PFSK-1 (cell line): ENCODE measurements around the gene RCE1.

Experiments
- FOXP2 ChIP-seq: optimal IDR thresholded peaks from 2 replicates; pipeline ENCODE3; 2011; ENCODE audit warnings: borderline replicate concordance, control low read depth, inconsistent platforms; ENCODE audit not compliant: insufficient read depth; ENCODE audit errors: extremely low read length, extremely low read depth
- POLR2AphosphoS5 ChIP-seq: IDR thresholded peaks from 2 replicates; pipeline ENCODE4 v1.6.1; 2012; ENCODE audit warnings: low read depth, mild to moderate bottlenecking, control low read depth, low read length, moderate library complexity
- SIN3A ChIP-seq: IDR thresholded peaks from 2 replicates; pipeline ENCODE4 v1.6.1; 2012; ENCODE audit warnings: mild to moderate bottlenecking, low read length, moderate library complexity, borderline replicate concordance; ENCODE audit not compliant: insufficient read depth
- TAF1 ChIP-seq: IDR thresholded peaks from 2 replicates; pipeline ENCODE4 v1.6.1; 2012; ENCODE audit warnings: low read length, control low read depth, borderline replicate concordance; ENCODE audit not compliant: insufficient read depth
- TF ChIP-seq, protein P1 (sequence below), 2 experiments: IDR thresholded peaks; 2 replicates each; pipeline versions ENCODE4 v1.6.1 to v1.8.0; 2011 to 2012; ENCODE audit warnings: low read depth in 2 of 2, low read length in 2 of 2, control low read depth in 1 of 2, inconsistent platforms in 1 of 2, mild to moderate bottlenecking in 1 of 2, moderate library complexity in 1 of 2; ENCODE audit not compliant: insufficient read depth in 1 of 2

DNA sequence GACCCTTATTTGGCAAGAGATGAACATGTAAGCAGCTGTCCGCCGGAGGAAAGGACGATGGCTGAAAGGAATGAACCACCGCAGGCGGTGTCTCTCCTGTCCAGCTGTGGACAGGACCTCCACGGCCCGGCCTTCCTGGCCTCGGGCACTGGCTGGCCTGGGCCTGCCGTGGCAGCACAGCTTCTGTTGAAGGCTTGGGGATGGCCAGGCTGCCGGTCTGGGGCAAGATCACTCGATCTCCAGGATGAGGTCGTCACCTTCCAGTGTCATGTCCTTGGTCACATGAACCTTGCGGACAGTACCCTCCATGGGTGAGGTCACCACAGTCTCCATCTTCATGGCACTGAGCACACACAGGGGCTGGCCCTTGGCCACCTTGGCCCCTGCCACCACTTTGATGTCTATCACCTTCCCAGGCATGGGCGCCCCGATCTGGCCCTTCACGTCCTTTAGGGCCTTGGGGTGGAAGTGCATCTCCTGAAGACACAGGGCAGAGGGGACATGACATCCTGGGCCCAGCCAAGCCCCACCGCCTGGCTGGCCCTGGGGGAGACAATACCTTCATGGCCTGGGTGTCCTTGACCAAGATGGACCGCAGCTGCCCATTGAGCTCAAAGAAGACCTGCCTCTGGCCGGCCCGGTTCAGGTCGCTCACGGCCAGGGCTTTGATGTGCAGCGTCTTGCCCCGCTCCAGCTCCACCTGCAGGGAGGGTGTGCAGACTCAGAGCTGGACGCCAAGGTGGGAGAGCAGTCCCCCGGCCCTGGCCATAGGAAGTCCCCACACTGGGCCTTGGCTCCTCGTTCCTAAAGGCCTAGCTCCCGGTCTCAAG, 5.6 kb downstream of the RCE1 start:
- TF ChIP-seq TAF1: no peak
- no peak for TF ChIP-seq POLR2AphosphoS5
- TF ChIP-seq, protein P1, sequence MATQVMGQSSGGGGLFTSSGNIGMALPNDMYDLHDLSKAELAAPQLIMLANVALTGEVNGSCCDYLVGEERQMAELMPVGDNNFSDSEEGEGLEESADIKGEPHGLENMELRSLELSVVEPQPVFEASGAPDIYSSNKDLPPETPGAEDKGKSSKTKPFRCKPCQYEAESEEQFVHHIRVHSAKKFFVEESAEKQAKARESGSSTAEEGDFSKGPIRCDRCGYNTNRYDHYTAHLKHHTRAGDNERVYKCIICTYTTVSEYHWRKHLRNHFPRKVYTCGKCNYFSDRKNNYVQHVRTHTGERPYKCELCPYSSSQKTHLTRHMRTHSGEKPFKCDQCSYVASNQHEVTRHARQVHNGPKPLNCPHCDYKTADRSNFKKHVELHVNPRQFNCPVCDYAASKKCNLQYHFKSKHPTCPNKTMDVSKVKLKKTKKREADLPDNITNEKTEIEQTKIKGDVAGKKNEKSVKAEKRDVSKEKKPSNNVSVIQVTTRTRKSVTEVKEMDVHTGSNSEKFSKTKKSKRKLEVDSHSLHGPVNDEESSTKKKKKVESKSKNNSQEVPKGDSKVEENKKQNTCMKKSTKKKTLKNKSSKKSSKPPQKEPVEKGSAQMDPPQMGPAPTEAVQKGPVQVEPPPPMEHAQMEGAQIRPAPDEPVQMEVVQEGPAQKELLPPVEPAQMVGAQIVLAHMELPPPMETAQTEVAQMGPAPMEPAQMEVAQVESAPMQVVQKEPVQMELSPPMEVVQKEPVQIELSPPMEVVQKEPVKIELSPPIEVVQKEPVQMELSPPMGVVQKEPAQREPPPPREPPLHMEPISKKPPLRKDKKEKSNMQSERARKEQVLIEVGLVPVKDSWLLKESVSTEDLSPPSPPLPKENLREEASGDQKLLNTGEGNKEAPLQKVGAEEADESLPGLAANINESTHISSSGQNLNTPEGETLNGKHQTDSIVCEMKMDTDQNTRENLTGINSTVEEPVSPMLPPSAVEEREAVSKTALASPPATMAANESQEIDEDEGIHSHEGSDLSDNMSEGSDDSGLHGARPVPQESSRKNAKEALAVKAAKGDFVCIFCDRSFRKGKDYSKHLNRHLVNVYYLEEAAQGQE (IDR thresholded peaks at IDR 0.05; ENCODE audit: insufficient read depth in 1 of 2, low read depth in 2 of 2, low read length in 2 of 2): no peak
- no peak for TF ChIP-seq SIN3A
- no peak for TF ChIP-seq FOXP2
